Osteocyte (in vitro differentiated cells): Measurements from ENCODE around the gene ITPR2. TPM values are rescaled to one million over a fixed set of nuclear protein-coding genes. Genes with fewer than 3 reads are reported as not detected.

Experiments used
- DNase-seq: peaks from one replicate; pipeline ENCODE4 v3.0.0; 2021; ENCODE audit warnings: mixed read lengths; ENCODE audit not compliant: unreplicated experiment; ENCODE audit errors: extremely low spot score
- H3K27ac Mint-ChIP-seq: one replicate; pipeline ENCODE4 v1.8.0; 2021; ENCODE audit warnings: mild to moderate bottlenecking, mixed read lengths; ENCODE audit not compliant: unreplicated experiment
- H3K27me3 Mint-ChIP-seq: one replicate; pipeline ENCODE4 v1.8.0; 2021; ENCODE audit warnings: mixed read lengths; ENCODE audit not compliant: unreplicated experiment
- H3K36me3 Mint-ChIP-seq: one replicate; pipeline ENCODE4 v1.8.0; 2021; ENCODE audit warnings: mixed read lengths; ENCODE audit not compliant: unreplicated experiment
- H3K4me1 Mint-ChIP-seq: one replicate; pipeline ENCODE4 v1.8.0; 2021; ENCODE audit warnings: mixed read lengths; ENCODE audit not compliant: unreplicated experiment
- H3K4me3 Mint-ChIP-seq: one replicate; pipeline ENCODE4 v1.8.0; 2021; ENCODE audit warnings: mild to moderate bottlenecking, moderate library complexity, mixed read lengths; ENCODE audit not compliant: unreplicated experiment
- H3K9me3 Mint-ChIP-seq: one replicate; pipeline ENCODE4 v1.8.0; 2021; ENCODE audit warnings: mixed read lengths; ENCODE audit not compliant: unreplicated experiment
- CTCF ChIP-seq: fragments of 200-600 bp; sonication (generic); IDR thresholded peaks from 2 replicates; pipeline ENCODE4 v1.5.0; 2021; ENCODE audit warnings: antibody characterized with exemption, mild to moderate bottlenecking, moderate library complexity
- total RNA-seq: library from RNA; stranded (reverse); gene quantifications from 2 replicates; pipeline ENCODE4 v1.2.1, GENCODE V29; 2021

The ITPR2 gene
- total RNA-seq, 1 donor from 2014 or later: 22.1 TPM

DNA sequence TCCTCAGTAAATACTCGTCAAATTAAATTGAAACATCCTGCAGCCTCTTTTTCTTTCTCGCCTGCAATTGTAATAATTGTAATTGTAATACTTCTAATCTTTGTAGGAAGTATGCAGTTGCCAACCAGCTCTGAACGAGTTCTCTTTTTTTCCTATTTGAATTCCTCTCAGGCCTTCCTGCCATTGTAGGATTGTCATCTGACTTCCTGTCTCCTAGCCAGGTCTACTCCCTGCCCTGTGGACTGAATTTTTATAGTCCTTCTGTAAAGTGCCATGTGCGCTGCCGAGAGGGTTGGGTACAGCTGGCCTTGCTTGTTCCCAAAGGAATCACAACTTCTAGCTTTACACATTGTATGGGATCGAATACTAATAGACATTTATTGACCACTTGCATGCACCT lies 454.3 kb downstream of the ITPR2 start:
- no peak for DNase-seq
- peaks cover 6% of the 10 kb centered on the region for H3K9me3 Mint-ChIP-seq
- H3K4me1 Mint-ChIP-seq: peaks cover 16% of the 10 kb centered on the region
- TF ChIP-seq CTCF: no peak
- no peak overlapping the region for H3K27ac Mint-ChIP-seq
- no peak overlapping the region for H3K4me3 Mint-ChIP-seq
- H3K36me3 Mint-ChIP-seq: peaks cover 2% of the 10 kb centered on the region
- H3K27me3 Mint-ChIP-seq: no peaks in the 10 kb centered on the region

DNA sequence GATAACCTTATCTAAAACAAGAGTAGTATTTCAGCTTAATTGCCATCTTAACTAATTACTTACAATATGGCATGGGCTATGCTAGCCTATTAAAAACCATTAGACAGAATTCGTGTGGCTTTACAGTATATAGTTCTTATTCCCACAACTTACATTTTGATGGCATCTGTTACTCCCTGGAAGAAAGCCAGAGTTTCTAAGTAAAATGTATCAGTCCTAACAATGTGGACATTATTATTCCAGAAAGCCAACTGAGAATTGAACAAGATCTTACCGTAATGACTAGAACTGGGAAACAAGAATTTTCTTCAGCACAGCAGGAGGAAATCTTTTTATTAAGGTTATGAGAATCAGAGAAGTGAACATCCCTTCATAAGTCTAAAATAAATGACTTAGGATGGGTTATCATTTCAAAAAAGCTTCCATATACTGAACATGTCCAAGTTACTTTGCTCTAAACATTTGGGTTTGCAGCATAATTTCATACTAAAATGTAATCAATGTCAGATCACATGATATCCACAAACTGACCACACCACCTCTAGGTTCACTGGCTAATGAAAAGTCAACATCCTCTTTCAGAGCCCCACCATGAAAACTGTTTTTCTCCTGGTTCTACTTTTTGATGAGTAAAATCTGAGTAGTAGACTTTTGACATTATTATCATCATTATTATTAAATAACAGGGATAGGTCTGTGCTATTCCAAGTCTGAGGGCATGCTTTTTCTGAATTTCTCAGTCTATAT lies 457.9 kb downstream of the ITPR2 start:
- Mint-ChIP-seq H3K4me3 (no peak overlapping the region), H3K4me1 (peaks cover 16% of the 10 kb centered on the region), H3K9me3 (no peaks in the 10 kb centered on the region), H3K27me3 (no peaks in the 10 kb centered on the region), H3K36me3 (no peaks in the 10 kb centered on the region), H3K27ac (no peak overlapping the region)
- DNase-seq: no peak
- TF ChIP-seq CTCF: no peak

GRCh38 chr12:26373606-26374495 lies 459.1 kb downstream of the ITPR2 start:
- Mint-ChIP-seq H3K9me3 (no peaks in the 10 kb centered on the region), H3K27ac (no peak overlapping the region), H3K36me3 (no peaks in the 10 kb centered on the region), H3K4me1 (peaks cover 18% of the 10 kb centered on the region), H3K27me3 (no peaks in the 10 kb centered on the region), H3K4me3 (no peak overlapping the region)
- DNase-seq: no peak
- no peak for TF ChIP-seq CTCF

DNA sequence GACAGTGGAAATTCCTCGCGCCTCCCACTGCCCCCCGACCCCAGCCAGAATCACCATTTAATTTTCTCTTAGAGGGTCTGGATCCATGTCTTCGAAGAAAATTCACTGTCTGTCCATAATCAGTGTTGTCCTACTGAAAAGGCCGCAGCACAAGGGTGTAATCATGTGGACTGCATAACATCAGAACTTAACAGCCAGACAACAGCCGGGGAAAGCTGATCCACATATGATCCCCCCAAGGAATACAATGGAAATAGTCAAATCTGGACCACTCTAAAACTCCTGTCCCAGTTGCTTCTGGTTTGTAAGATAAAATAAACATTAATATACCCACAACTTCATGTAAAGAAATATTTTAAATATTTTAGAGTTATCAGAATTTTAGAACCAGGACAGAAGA lies 460.1 kb downstream of the ITPR2 start:
- no peaks in the 10 kb centered on the region for H3K36me3 Mint-ChIP-seq
- no peak overlapping the region for H3K27ac Mint-ChIP-seq
- no peaks in the 10 kb centered on the region for H3K9me3 Mint-ChIP-seq
- H3K27me3 Mint-ChIP-seq: no peaks in the 10 kb centered on the region
- H3K4me1 Mint-ChIP-seq: peaks cover 18% of the 10 kb centered on the region
- DNase-seq: no peak
- no peak for TF ChIP-seq CTCF
- no peak overlapping the region for H3K4me3 Mint-ChIP-seq

- DNase-seq: no peak
- Mint-ChIP-seq H3K9me3 (no peaks in the 10 kb centered on the region), H3K27ac (no peak overlapping the region), H3K4me3 (no peak overlapping the region), H3K36me3 (no peaks in the 10 kb centered on the region), H3K27me3 (no peaks in the 10 kb centered on the region), H3K4me1 (peaks cover 13% of the 10 kb centered on the region)
- no peak for TF ChIP-seq CTCF
These were observed 462.9 kb downstream of the ITPR2 start for GRCh38 chr12:26370098-26370497.
